ACC112 (cell line): ENCODE data around the gene KLK7.

Experiments
- H2AFZ ChIP-seq: fragments of 200-600 bp; sonication (generic); one replicate; pipeline ENCODE4 v1.6.0; 2017; ENCODE audit warnings: antibody characterized with exemption, low read length; ENCODE audit not compliant: unreplicated experiment
- H3K27ac ChIP-seq: fragments of 200-600 bp; sonication (generic); 2 replicates; pipeline ENCODE4 v1.5.1; 2014; ENCODE audit warnings: low read depth, mild to moderate bottlenecking, antibody characterized with exemption, low read length, moderate library complexity
- H3K27me3 ChIP-seq: fragments of 200-600 bp; sonication (generic); 2 replicates; pipeline ENCODE4 v1.6.1; 2014; ENCODE audit warnings: mild to moderate bottlenecking, antibody characterized with exemption, low read length, moderate library complexity, mixed read lengths; ENCODE audit not compliant: insufficient read depth
- H3K36me3 ChIP-seq: fragments of 200-600 bp; sonication (generic); 2 replicates; pipeline ENCODE4 v1.6.1; 2016; ENCODE audit warnings: mild to moderate bottlenecking, antibody characterized with exemption, low read length, moderate library complexity, mixed read lengths; ENCODE audit not compliant: insufficient read depth
- H3K4me1 ChIP-seq: fragments of 200-600 bp; sonication (generic); one replicate; pipeline ENCODE4 v1.6.1; 2016; ENCODE audit warnings: low read length, mixed read lengths; ENCODE audit not compliant: insufficient read depth, unreplicated experiment, control insufficient read depth
- H3K4me3 ChIP-seq: fragments of 200-600 bp; sonication (generic); 2 replicates; pipeline ENCODE4 v1.5.1; 2014; ENCODE audit warnings: mild to moderate bottlenecking, low read depth, low read length
- H3K79me2 ChIP-seq: fragments of 200-600 bp; sonication (generic); one replicate; pipeline ENCODE4 v1.6.0; 2016; ENCODE audit warnings: low read length; ENCODE audit not compliant: control insufficient read depth, unreplicated experiment, insufficient read depth

KLK7 gene

DNA sequence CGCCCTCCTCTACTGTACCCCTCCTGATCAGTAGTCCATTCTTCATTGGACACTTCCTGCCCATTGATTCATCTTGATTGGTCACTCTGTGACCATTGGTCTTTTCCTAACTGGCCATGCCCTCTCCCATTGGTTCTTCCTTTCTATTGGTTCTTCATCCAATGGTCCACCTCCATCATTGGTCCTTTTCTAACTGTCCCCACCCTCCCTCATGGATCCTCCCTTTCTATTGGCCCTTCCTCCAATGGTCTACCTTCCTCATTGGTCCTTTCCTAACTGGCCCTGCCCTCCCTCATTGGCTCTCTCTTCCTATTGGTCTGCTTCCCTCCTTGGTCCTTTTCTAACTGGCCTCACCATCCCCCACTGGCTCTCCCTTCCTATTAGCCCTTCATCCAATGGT is 21.5 kb downstream of the KLK7 start:
- H2AFZ ChIP-seq = no peak overlapping the region
- H3K79me2 ChIP-seq = no peaks in the 10 kb centered on the region
- H3K27me3 ChIP-seq = 0 out of 2 replicates have a peak, but pooled peaks cover 7% of the 10 kb centered on the region
- H3K4me1 ChIP-seq = no peaks in the 10 kb centered on the region
- H3K27ac ChIP-seq = no peak overlapping the region
- H3K4me3 ChIP-seq = no peak overlapping the region
- no peaks in the 10 kb centered on the region for H3K36me3 ChIP-seq

- H2AFZ ChIP-seq = no peak overlapping the region
- H3K27ac ChIP-seq = no peak overlapping the region
- no peaks in the 10 kb centered on the region for H3K79me2 ChIP-seq
- peaks cover 4% of the 10 kb centered on the region; the same call in 1 of the 2 replicates for H3K27me3 ChIP-seq
- H3K4me3 ChIP-seq = no peak overlapping the region
- no peaks in the 10 kb centered on the region for H3K4me1 ChIP-seq
- no peaks in the 10 kb centered on the region for H3K36me3 ChIP-seq
These were observed 23.8 kb downstream of the KLK7 start for GRCh38 chr19:50959731-50960500.

DNA sequence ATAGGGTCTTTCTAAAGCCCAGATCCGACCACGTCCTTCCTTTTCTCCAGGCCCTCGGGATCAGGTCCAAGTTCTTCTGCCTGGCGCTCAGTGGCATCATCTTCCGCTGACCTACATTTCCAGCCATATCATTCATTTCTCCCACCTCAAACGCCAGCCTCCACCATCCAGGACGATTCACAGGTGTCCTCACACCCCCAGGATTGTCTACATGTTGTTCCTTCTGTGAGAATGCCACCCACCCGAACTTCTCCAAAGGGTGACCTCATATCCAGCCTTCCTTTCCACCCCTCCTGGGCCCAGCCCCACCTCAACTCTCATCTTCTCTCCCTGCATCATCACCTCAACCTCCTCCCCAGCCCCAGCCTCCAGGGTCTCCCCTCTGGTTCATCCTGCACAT is 26.1 kb downstream of the KLK7 start:
- Histone ChIP-seq H3K36me3 (no peaks in the 10 kb centered on the region), H3K4me1 (no peaks in the 10 kb centered on the region), H3K4me3 (no peak overlapping the region), H3K27me3 (peaks cover 9% of the 10 kb centered on the region; the same call in 1 of the 2 replicates), H2AFZ (no peak overlapping the region), H3K79me2 (no peaks in the 10 kb centered on the region), H3K27ac (no peak overlapping the region)

GRCh38 chr19:50952910-50953309 is 30.8 kb downstream of the KLK7 start, which contains the start of gene KLK5:
Gene KLK5 (minus strand): TSS chr19:50953038. CDS start chr19:50952657, 381 bp downstream.
- no peaks in the 10 kb centered on the region for H3K4me1 ChIP-seq
- H3K79me2 ChIP-seq = no peaks in the 10 kb centered on the region
- H3K27me3 ChIP-seq = peaks cover 11% of the 10 kb centered on the region; the same call in 1 of the 2 replicates
- H3K27ac ChIP-seq = no peak within 1 kb of the TSS
- H3K36me3 ChIP-seq = no peaks in the 10 kb centered on the region
- no peak within 1 kb of the TSS for H3K4me3 ChIP-seq
- H2AFZ ChIP-seq = no peak within 1 kb of the TSS

GRCh38 chr19:50949861-50950260 is 33.9 kb downstream of the KLK7 start:
- no peaks in the 10 kb centered on the region for H3K36me3 ChIP-seq
- no peaks in the 10 kb centered on the region for H3K4me1 ChIP-seq
- H3K4me3 ChIP-seq = no peak overlapping the region

GRCh38 chr19:50947123-50947522 is 36.6 kb downstream of the KLK7 start:
- Histone ChIP-seq H3K27me3 (0 out of 2 replicates have a peak, but pooled peaks cover 13% of the 10 kb centered on the region), H3K36me3 (no peaks in the 10 kb centered on the region), H3K27ac (no peak overlapping the region), H3K79me2 (no peaks in the 10 kb centered on the region), H3K4me1 (no peaks in the 10 kb centered on the region), H2AFZ (no peak overlapping the region), H3K4me3 (no peak overlapping the region)

More at GRCh38 chr19:50949861-50950260, 33.9 kb downstream of the KLK7 start:
- peaks cover 17% of the 10 kb centered on the region; the same call in 1 of the 2 replicates for H3K27me3 ChIP-seq
- H3K79me2 ChIP-seq = no peaks in the 10 kb centered on the region
- no peak overlapping the region for H3K27ac ChIP-seq
- H2AFZ ChIP-seq = no peak overlapping the region

DNA sequence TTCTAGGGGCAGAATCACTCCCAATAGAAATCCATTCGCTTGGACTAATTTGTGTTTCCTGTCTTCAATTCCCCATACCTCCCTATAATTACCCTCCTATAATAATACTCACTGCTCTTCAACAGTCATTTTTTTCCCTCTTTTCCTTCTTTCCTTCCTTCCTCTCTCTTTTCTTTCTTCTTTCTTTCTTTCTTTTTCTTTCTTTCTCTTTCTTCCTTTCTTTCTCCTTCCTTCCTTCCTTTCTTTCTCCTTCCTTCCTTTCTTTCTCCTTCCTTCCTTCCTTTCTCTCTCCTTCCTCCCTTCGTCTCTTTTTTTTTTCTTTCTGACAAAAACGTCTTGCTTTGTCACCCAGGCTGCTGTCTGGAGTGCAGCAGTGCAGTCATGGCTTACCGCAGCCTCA is 38.9 kb downstream of the KLK7 start:
- Histone ChIP-seq H3K4me1 (no peaks in the 10 kb centered on the region), H2AFZ (no peak overlapping the region), H3K4me3 (no peak overlapping the region), H3K36me3 (no peaks in the 10 kb centered on the region), H3K79me2 (no peaks in the 10 kb centered on the region), H3K27ac (no peak overlapping the region), H3K27me3 (0 out of 2 replicates have a peak, but pooled peaks cover 15% of the 10 kb centered on the region)

DNA sequence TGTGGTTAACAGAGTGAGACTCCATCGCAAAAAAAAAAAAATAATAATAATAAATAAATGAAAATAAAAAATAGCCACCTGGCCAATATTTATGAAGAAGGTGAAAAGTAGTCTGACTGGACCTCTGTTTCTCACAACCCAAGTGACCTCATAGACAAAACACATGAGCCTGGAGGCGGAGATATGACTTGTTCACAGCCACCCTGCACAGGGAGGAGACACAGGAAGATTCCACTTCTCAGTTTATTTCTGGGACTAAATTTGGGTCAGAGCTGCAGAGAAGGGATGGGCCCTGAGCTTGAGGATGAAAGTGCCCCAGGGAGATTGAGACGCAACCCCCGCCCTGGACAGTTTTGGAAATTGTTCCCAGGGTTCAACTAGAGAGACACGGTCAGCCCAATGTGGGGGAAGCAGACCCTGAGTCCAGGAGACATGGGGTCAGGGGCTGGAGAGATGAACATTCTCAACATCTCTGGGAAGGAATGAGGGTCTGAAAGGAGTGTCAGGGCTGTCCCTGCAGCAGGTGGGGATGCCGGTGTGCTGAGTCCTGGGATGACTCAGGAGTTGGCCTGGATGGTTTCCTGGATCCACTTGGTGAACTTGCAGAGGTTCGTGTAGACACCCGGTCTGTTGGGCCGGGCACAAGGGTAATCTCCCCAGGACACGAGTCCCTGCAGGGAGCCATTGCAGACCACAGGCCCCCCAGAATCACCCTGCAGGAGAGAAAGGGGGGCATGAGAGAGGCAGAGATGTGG is 40.5 kb downstream of the KLK7 start:
- no peak overlapping the region for H3K4me3 ChIP-seq
- no peaks in the 10 kb centered on the region for H3K79me2 ChIP-seq

DNA sequence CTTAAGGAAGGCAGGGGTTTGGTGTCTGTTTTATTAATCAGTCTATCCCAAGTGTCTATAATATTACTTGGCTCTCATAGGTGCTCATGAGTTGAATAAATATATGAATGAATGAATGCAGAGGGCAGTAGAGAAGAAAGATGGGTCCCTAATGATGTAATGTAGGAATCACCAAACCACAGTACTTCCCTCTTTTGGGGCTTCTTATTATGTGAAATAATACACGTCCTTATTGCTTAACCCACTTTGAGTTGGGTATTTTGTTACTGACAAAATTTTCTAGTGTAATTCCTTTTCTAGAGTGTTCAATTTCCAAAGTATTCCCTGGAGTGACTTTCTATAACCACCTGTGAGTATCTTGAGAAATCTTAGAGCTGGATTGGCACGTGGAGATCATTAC is 44.1 kb downstream of the KLK7 start:
- H3K79me2 ChIP-seq = no peaks in the 10 kb centered on the region

More for the DNA sequence above, 40.5 kb downstream of the KLK7 start:
- Histone ChIP-seq H3K4me1 (no peaks in the 10 kb centered on the region), H3K27me3 (0 out of 2 replicates have a peak, but pooled peaks cover 15% of the 10 kb centered on the region), H2AFZ (no peak overlapping the region), H3K27ac (no peak overlapping the region), H3K36me3 (no peaks in the 10 kb centered on the region)

GRCh38 chr19:50933640-50934039 is 50.1 kb downstream of the KLK7 start:
- Histone ChIP-seq H3K27me3 (no peaks in the 10 kb centered on the region), H3K36me3 (no peaks in the 10 kb centered on the region), H3K4me3 (no peak overlapping the region), H2AFZ (no peak overlapping the region), H3K4me1 (peaks cover 5% of the 10 kb centered on the region), H3K79me2 (no peaks in the 10 kb centered on the region), H3K27ac (no peak overlapping the region)

More for the DNA sequence above, 44.1 kb downstream of the KLK7 start:
- Histone ChIP-seq H3K27me3 (0 out of 2 replicates have a peak, but pooled peaks cover 2% of the 10 kb centered on the region), H3K27ac (no peak overlapping the region), H2AFZ (no peak overlapping the region), H3K4me3 (no peak overlapping the region), H3K36me3 (no peaks in the 10 kb centered on the region), H3K4me1 (no peaks in the 10 kb centered on the region)
